Measurements from ENCODE around the gene KIF26B.

KIF26B gene

GRCh38 chr1:245404527-245404926, 249.7 kb downstream of the KIF26B start:
- in situ Hi-C loops (cut with MboI; ENCODE audit: low sequenced_read_pairs): no loop called here

- in situ Hi-C loops (cut with MboI; ENCODE audit: low sequenced_read_pairs): no loop called here
These were observed 250.2 kb downstream of the KIF26B start for GRCh38 chr1:245404952-245405351.

- in situ Hi-C loops (cut with MboI; ENCODE audit: low sequenced_read_pairs): no loop called here
These were observed 251.6 kb downstream of the KIF26B start for GRCh38 chr1:245406426-245406825.

GRCh38 chr1:245407983-245408382, 253.2 kb downstream of the KIF26B start:
- in situ Hi-C loops (cut with MboI; ENCODE audit: low sequenced_read_pairs): no loop called here

- in situ Hi-C loops (cut with MboI; ENCODE audit: low sequenced_read_pairs): no loop called here
These were observed 254.8 kb downstream of the KIF26B start for GRCh38 chr1:245409341-245410195.

GRCh38 chr1:245411245-245412036, 256.7 kb downstream of the KIF26B start:
- in situ Hi-C loops (cut with MboI; ENCODE audit: low sequenced_read_pairs): no loop called here

GRCh38 chr1:245412306-245412705, 257.5 kb downstream of the KIF26B start:
- in situ Hi-C loops (cut with MboI; ENCODE audit: low sequenced_read_pairs): no loop called here

GRCh38 chr1:245416781-245417180, 262.0 kb downstream of the KIF26B start:
- in situ Hi-C loops (cut with MboI; ENCODE audit: low sequenced_read_pairs): no loop called here

GRCh38 chr1:245418077-245418476, 263.3 kb downstream of the KIF26B start:
- in situ Hi-C loops (cut with MboI; ENCODE audit: low sequenced_read_pairs): no loop called here

GRCh38 chr1:245419461-245419978, 264.7 kb downstream of the KIF26B start:
- in situ Hi-C loops (cut with MboI; ENCODE audit: low sequenced_read_pairs): no loop called here

GRCh38 chr1:245419989-245420388, 265.2 kb downstream of the KIF26B start:
- in situ Hi-C loops (cut with MboI; ENCODE audit: low sequenced_read_pairs): no loop called here

GRCh38 chr1:245420926-245421325, 266.1 kb downstream of the KIF26B start:
- in situ Hi-C loops (cut with MboI; ENCODE audit: low sequenced_read_pairs): no loop called here

GRCh38 chr1:245428681-245429080, 273.9 kb downstream of the KIF26B start:
- in situ Hi-C loops (cut with MboI; ENCODE audit: low sequenced_read_pairs): no loop called here

GRCh38 chr1:245431706-245432105, 276.9 kb downstream of the KIF26B start:
- in situ Hi-C loops (cut with MboI; ENCODE audit: low sequenced_read_pairs): no loop called here

- in situ Hi-C loops (cut with MboI; ENCODE audit: low sequenced_read_pairs): no loop called here
These were observed 277.6 kb downstream of the KIF26B start for GRCh38 chr1:245432228-245432875.

- in situ Hi-C loops (cut with MboI; ENCODE audit: low sequenced_read_pairs): no loop called here
These were observed 278.8 kb downstream of the KIF26B start for GRCh38 chr1:245433561-245433960.

GRCh38 chr1:245434280-245434679, 279.5 kb downstream of the KIF26B start:
- in situ Hi-C loops (cut with MboI; ENCODE audit: low sequenced_read_pairs): no loop called here

GRCh38 chr1:245436407-245436806, 281.6 kb downstream of the KIF26B start:
- in situ Hi-C loops (cut with MboI; ENCODE audit: low sequenced_read_pairs): no loop called here

- in situ Hi-C loops (cut with MboI; ENCODE audit: low sequenced_read_pairs): no loop called here
These were observed 282.7 kb downstream of the KIF26B start for GRCh38 chr1:245437369-245438062.

GRCh38 chr1:245440922-245441321, 286.1 kb downstream of the KIF26B start:
- in situ Hi-C loops (cut with MboI; ENCODE audit: low sequenced_read_pairs): no loop called here

GRCh38 chr1:245441689-245442088, 286.9 kb downstream of the KIF26B start:
- in situ Hi-C loops (cut with MboI; ENCODE audit: low sequenced_read_pairs): no loop called here

All from HL-60/S4 treated with retinoic acid at 250 ng/mL for 4 days and 3 days (cell line).